Measurements from ENCODE around the gene CSNK1E.

GRCh38 chr22:38243007-38243765, 74.0 kb downstream of the CSNK1E start:
- TF ChIP-seq CTCF (conservative IDR thresholded peaks at IDR 0.05; ENCODE audit: low read depth, low read length) (no peak), EZH2 (IDR thresholded peaks at IDR 0.05; ENCODE audit: borderline replicate concordance, low read depth, low read length, poor library complexity, severe bottlenecking) (no peak)
